ENCODE measurements around the gene RGS7BP. TPM values are rescaled to one million over a fixed set of nuclear protein-coding genes. Genes with fewer than 3 reads are reported as not detected.

Gene RGS7BP
- total and polyA plus RNA-seq, 7 donors: 0.06 to 1.5 (median 0.17) TPM

DNA sequence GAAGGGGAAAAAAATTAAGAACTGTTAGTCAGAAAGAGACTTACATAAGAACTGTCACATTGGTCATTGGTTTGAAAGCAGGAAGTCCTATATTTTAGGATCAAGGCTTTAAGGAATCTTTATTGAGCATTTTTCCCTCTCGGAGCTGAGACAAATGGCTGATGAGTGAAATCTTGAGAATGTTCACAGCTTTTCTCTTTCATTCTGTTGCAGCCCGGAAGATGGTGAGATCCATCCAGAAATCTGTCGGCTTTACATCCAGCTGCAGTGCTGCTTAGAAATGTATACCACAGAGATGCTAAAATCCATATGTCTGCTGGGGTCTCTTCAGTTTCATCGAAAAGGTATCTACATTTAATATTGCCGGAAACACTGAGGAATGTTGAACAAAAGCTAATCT, 69.7 kb downstream of the RGS7BP start:
- intact Hi-C loops (cut with DNase I): no loop called here
- H3K4me1 ChIP-seq: no peaks in the 10 kb centered on the region
- H3K9me3 ChIP-seq: no peaks in the 10 kb centered on the region
- WGBS, 3 donors: 44 to 45% (median 44%) methylated on average over 5 of the region's 5 CpGs
- H3K27ac ChIP-seq: no peak overlapping the region
- no peaks in the 10 kb centered on the region for H3K36me3 ChIP-seq (ENCODE audit: insufficient read depth in 1 of 2, low read depth in 1 of 2)
- DNase-seq (no peak), ATAC-seq (no peak)
- no peaks in the 10 kb centered on the region for H3K27me3 ChIP-seq (ENCODE audit: insufficient read depth in 3 of 3, low read length in 2 of 3)
- no peak overlapping the region for H3K4me3 ChIP-seq
- TF ChIP-seq, protein P1, sequence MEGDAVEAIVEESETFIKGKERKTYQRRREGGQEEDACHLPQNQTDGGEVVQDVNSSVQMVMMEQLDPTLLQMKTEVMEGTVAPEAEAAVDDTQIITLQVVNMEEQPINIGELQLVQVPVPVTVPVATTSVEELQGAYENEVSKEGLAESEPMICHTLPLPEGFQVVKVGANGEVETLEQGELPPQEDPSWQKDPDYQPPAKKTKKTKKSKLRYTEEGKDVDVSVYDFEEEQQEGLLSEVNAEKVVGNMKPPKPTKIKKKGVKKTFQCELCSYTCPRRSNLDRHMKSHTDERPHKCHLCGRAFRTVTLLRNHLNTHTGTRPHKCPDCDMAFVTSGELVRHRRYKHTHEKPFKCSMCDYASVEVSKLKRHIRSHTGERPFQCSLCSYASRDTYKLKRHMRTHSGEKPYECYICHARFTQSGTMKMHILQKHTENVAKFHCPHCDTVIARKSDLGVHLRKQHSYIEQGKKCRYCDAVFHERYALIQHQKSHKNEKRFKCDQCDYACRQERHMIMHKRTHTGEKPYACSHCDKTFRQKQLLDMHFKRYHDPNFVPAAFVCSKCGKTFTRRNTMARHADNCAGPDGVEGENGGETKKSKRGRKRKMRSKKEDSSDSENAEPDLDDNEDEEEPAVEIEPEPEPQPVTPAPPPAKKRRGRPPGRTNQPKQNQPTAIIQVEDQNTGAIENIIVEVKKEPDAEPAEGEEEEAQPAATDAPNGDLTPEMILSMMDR (IDR thresholded peaks at IDR 0.05): no peak

- H3K9me3 ChIP-seq: no peaks in the 10 kb centered on the region
- DNase-seq (no peak), ATAC-seq (no peak)
- no peaks in the 10 kb centered on the region for H3K27me3 ChIP-seq (ENCODE audit: insufficient read depth in 3 of 3, low read length in 2 of 3)
- no peak overlapping the region for H3K27ac ChIP-seq
- intact Hi-C loops (cut with DNase I): no loop called here
- H3K4me1 ChIP-seq: no peaks in the 10 kb centered on the region
- WGBS, 3 donors: 41 to 49% (median 47%) methylated on average over 2 of the region's 2 CpGs
- no peak overlapping the region for H3K4me3 ChIP-seq
- TF ChIP-seq, protein P1 (IDR thresholded peaks at IDR 0.05): no peak
- no peaks in the 10 kb centered on the region for H3K36me3 ChIP-seq (ENCODE audit: insufficient read depth in 1 of 2, low read depth in 1 of 2)
These were observed 70.4 kb downstream of the RGS7BP start for GRCh38 chr5:64576250-64576649.

GRCh38 chr5:64585646-64586045, 79.8 kb downstream of the RGS7BP start:
- Histone ChIP-seq H3K27me3 (ENCODE audit: insufficient read depth in 3 of 3, low read length in 2 of 3) (no peaks in the 10 kb centered on the region), H3K4me3 (no peak overlapping the region), H3K4me1 (no peaks in the 10 kb centered on the region), H3K9me3 (no peaks in the 10 kb centered on the region), H3K27ac (no peak overlapping the region), H3K36me3 (ENCODE audit: insufficient read depth in 1 of 2, low read depth in 1 of 2) (no peaks in the 10 kb centered on the region)
- DNase-seq (no peak), ATAC-seq (no peak)
- intact Hi-C loops (cut with DNase I): loop anchor here in 1 of 2 donors (5.0 kb wide), 1 partner anchor 63 kb away; no protein-coding TSS in a partner anchor
- TF ChIP-seq, protein P1 (IDR thresholded peaks at IDR 0.05): no peak
- 40 to 57% (median 51%) methylated on average over 4 of the region's 4 CpGs for WGBS, 3 donors

DNA sequence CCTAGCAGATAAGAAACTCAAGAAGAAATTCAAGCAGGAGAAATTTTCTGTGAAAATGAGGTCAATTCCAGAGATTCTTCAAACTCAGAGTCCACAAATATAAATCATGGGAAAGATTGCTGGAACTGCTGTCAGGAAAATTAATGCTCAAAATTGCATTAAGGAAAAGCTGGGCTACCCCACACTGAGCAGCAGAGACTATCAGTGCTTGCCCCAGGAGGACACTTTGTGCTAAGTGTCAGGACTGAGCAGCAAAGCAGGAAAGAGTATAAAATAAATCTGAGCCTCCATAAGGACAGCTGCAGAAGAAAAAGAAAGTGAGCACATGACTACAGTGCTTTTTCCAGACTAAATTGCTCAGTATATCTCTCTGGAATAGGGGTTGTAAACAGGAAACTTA, 81.6 kb downstream of the RGS7BP start:
- H3K9me3 ChIP-seq: no peaks in the 10 kb centered on the region
- H3K4me1 ChIP-seq: no peaks in the 10 kb centered on the region
- DNase-seq (no peak), ATAC-seq (no peak)
- H3K27me3 ChIP-seq (ENCODE audit: insufficient read depth in 3 of 3, low read length in 2 of 3): no peaks in the 10 kb centered on the region
- H3K4me3 ChIP-seq: no peak overlapping the region
- no peak overlapping the region for H3K27ac ChIP-seq
- no peaks in the 10 kb centered on the region for H3K36me3 ChIP-seq (ENCODE audit: insufficient read depth in 1 of 2, low read depth in 1 of 2)
- intact Hi-C loops (cut with DNase I): loop anchor here in 1 of 2 donors (5.0 kb wide), 1 partner anchor 65 kb away; no protein-coding TSS in a partner anchor
- TF ChIP-seq, protein P1 (IDR thresholded peaks at IDR 0.05): no peak

- H3K9me3 ChIP-seq: no peaks in the 10 kb centered on the region
- H3K27me3 ChIP-seq (ENCODE audit: insufficient read depth in 3 of 3, low read length in 2 of 3): no peaks in the 10 kb centered on the region
- H3K4me1 ChIP-seq: no peaks in the 10 kb centered on the region
- H3K36me3 ChIP-seq (ENCODE audit: insufficient read depth in 1 of 2, low read depth in 1 of 2): no peaks in the 10 kb centered on the region
- ATAC-seq: no peak
- H3K27ac ChIP-seq: no peak overlapping the region
- H3K4me3 ChIP-seq: no peak overlapping the region
- 39 to 60% (median 52%) methylated on average over 2 of the region's 2 CpGs for WGBS, 3 donors
- DNase-seq: no peak
- intact Hi-C loops (cut with DNase I): no loop called here
- TF ChIP-seq, protein P1 (IDR thresholded peaks at IDR 0.05): no peak
These were observed 87.0 kb downstream of the RGS7BP start for GRCh38 chr5:64592730-64593341.

Measured in psoas muscle (tissue), 8 donors.